Mucosa of stomach (tissue), 1 donor: ENCODE results near the gene NAV3.
"Not testable (repeated sequence)": the region's sequence is repeated elsewhere in the genome, so short reads cannot be mapped to it uniquely, and the experiment has no call there.

Source experiments
- H3K27me3 ChIP-seq: one replicate; pipeline ENCODE4 v1.7.0; 2013; ENCODE audit warnings: mild to moderate bottlenecking, low read length; ENCODE audit not compliant: control insufficient read depth, insufficient read depth
- H3K36me3 ChIP-seq: one replicate; pipeline ENCODE4 v1.7.0; 2013; ENCODE audit warnings: low read length; ENCODE audit not compliant: control insufficient read depth, insufficient read depth
- H3K4me1 ChIP-seq: one replicate; pipeline ENCODE4 v1.7.0; 2013; ENCODE audit warnings: mild to moderate bottlenecking, low read length; ENCODE audit not compliant: control insufficient read depth, insufficient read depth
- H3K4me3 ChIP-seq: one replicate; pipeline ENCODE4 v1.7.0; 2013; ENCODE audit warnings: low read length
- H3K9ac ChIP-seq: one replicate; pipeline ENCODE4 v1.7.0; 2013; ENCODE audit warnings: mild to moderate bottlenecking, low read length, moderate library complexity
- H3K9me3 ChIP-seq: one replicate; pipeline ENCODE4 v1.7.0; 2013; ENCODE audit warnings: mild to moderate bottlenecking, low read length, moderate library complexity; ENCODE audit not compliant: control insufficient read depth
- donor health status: Pancreatic carcinoma.

NAV3 gene

DNA sequence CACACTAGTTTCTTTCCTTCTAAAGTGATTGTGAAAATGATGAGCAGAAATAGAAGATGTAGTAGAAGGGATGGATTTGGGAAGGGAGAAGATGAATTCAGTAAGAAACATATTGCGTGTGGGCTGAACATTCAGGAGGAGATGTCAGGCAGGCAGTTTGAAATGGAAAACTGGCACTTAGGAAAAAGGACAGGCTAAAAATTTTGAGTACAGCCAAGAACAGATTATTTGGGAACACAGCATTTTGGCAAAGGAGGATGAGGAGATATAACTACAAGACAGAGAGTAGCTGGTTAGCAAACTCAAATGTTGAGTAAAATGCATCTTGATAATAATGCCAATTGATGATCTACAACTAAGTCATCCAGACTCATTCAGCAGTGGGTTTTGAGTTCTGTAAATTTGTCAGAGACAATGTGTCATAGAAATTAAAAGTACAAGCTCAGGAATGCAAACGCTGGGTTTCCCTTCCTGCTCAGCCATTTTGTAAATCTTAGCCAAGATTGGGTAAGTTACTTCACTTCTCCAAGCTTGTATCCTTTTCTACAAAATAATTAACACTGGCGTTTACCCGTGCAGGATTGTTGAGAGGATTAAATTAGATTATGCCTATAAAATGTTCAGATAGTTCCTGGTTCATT lies 255.0 kb downstream of the NAV3 start:
- H3K27me3 ChIP-seq, result no peaks in the 10 kb centered on the region
- no peaks in the 10 kb centered on the region for H3K4me1 ChIP-seq
- no peak overlapping the region for H3K4me3 ChIP-seq
- no peaks in the 10 kb centered on the region for H3K36me3 ChIP-seq
- no peaks in the 10 kb centered on the region for H3K9me3 ChIP-seq
- H3K9ac ChIP-seq, result no peak overlapping the region

DNA sequence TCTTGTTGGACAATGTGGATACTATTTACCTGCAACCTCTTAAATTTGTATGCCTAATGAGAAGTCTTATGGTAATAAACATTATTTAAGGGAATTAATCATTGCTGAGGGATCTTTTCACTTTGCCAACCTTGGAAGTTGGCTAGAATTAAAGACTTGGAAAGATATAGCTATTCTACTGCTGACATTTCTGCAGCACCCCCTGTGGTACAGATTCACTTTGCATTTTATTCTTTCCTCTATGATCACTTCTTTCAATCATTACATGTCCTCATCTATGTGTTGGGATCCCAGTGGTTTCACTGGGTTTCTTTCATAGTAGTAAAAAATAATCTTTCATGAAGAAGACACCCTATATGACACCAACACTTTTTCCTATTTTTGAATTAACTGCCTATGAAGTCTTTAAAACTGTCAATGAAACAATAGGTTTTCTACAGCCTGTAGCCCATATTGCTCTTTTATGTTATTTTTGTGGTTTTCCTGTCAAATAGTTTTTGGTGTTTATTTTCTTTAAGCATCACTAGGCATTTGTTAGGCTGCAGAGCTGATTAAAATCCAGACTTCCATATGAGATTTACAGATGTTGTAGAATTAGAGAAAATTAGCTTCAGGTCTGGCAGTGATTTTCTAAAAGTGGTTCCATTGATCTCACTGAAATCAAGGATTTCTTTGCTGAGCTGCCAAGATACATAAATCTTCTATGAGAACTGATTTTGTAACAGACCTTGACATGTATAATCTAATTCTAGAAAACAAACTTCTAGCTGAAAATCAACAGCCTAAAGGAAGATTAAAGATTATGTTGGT lies 256.1 kb downstream of the NAV3 start:
- H3K9me3 ChIP-seq, result no peaks in the 10 kb centered on the region
- H3K27me3 ChIP-seq, result no peaks in the 10 kb centered on the region
- H3K4me3 ChIP-seq, result no peak overlapping the region
- no peak overlapping the region for H3K9ac ChIP-seq
- H3K36me3 ChIP-seq, result no peaks in the 10 kb centered on the region
- no peaks in the 10 kb centered on the region for H3K4me1 ChIP-seq

DNA sequence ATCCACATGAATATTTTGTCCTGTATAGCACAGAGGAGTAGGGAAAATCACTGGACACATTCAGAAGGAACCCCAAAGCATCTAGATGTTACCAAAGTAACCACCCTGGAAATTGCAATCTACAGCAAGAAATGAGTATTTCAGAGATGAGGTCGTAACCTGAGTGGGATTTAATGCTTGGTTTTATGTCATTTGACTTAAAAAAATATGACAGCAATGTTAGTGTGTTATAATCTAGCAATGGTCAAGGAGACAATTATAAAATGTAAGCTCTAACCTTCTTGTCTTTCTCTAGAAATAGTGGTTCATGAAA lies 256.6 kb downstream of the NAV3 start:
- Histone ChIP-seq H3K36me3 (no peaks in the 10 kb centered on the region), H3K9ac (no peak overlapping the region), H3K9me3 (no peaks in the 10 kb centered on the region), H3K4me3 (no peak overlapping the region), H3K4me1 (no peaks in the 10 kb centered on the region), H3K27me3 (no peaks in the 10 kb centered on the region)

DNA sequence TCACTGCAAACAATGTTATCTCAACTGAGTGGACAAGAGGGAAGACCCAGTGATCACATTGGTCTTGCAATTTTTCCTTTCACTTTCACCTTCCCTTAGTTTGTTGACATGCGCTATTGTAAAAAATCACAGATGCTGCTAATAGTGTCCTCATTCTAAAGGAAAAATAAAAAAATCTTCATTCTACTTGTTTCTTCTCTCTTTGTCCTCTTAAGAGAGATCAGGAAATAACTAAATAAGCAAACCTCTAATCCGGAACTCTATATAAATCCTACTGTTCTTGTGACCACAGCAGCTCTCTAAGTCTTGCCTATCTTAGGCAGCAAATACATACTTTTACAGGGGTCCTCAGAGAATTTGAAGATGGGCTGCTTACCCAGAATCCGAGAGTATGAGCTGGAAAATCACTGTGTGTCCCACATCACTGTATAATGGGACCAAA lies 257.7 kb downstream of the NAV3 start:
- Histone ChIP-seq H3K27me3 (no peaks in the 10 kb centered on the region), H3K36me3 (no peaks in the 10 kb centered on the region), H3K4me1 (no peaks in the 10 kb centered on the region), H3K9ac (no peak overlapping the region), H3K9me3 (no peaks in the 10 kb centered on the region), H3K4me3 (no peak overlapping the region)

DNA sequence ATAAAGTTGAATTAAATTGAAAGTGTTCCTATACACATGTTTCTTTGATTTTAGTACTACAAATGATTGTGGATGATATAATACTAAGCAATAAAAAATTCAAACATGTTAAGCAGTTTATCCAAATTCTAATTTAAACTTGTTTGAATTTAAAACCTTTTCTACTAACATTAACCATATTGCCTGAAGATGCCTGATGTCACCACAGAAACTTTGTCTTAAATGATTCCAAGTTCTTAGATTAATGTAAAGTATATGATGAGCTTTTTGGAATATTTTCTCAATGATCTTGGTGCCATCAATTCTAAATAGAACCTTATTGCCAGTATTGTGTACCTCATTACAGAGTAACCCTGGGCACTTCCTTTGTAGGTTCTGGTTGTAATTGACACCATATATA lies 259.6 kb downstream of the NAV3 start:
- Histone ChIP-seq H3K4me3 (no peak overlapping the region), H3K27me3 (no peaks in the 10 kb centered on the region), H3K9me3 (no peaks in the 10 kb centered on the region), H3K9ac (no peak overlapping the region), H3K36me3 (no peaks in the 10 kb centered on the region), H3K4me1 (no peaks in the 10 kb centered on the region)

DNA sequence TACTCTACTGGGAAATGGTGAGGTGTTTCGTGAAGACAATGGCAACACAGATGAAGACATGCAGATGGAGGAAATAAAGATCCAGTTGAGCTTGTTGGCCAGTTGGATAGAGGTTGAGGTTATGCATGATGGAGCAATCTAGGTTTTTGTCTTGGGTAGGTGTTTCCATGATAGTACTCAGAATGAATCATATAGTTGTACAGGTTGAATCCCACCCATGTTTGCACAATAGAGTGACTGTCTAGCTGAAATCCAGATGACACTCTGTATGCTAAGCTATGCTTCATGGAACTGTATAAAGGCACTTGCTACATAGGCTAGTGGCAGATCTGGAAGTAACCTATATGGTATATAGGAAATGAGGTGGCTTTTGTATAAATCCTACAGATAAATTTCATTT lies 264.9 kb downstream of the NAV3 start:
- Histone ChIP-seq H3K9me3 (no peaks in the 10 kb centered on the region), H3K4me1 (no peaks in the 10 kb centered on the region), H3K4me3 (no peak overlapping the region), H3K27me3 (no peaks in the 10 kb centered on the region), H3K36me3 (no peaks in the 10 kb centered on the region), H3K9ac (no peak overlapping the region)

DNA sequence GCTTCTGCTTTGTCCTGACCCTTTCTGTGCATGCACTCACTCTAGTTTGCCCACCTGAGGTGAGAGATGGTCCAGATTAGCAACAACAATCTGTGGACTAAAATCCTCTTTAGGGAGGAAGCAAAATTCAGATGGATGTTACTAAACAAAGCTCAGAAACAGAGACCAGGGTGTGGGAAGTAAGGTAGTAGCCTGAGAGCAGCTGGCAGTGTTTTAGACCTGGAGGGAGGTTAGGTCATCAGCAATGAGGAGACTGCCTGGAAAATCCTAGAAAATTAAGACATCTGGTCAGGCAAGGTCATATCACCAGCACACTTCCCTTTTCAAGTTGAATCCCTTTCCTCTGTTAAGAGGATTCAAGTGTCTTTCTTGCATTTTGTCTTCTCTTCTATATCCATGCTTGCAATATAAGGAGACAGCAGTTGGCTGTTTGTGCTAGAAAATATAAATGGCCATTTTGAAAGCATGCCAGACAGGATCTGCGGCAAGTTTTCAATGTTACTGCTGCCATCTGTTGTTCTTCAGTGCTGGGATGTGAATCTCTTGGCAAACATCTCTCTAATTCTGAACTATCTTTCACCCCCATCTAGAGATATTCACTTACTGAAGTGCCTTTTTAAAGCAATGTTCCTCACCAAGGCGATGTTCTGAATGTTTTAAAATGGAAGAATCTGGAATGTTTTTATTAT lies 266.4 kb downstream of the NAV3 start:
- Histone ChIP-seq H3K4me3 (no peak overlapping the region), H3K9me3 (no peaks in the 10 kb centered on the region), H3K36me3 (no peaks in the 10 kb centered on the region), H3K27me3 (no peaks in the 10 kb centered on the region), H3K9ac (no peak overlapping the region), H3K4me1 (no peaks in the 10 kb centered on the region)

DNA sequence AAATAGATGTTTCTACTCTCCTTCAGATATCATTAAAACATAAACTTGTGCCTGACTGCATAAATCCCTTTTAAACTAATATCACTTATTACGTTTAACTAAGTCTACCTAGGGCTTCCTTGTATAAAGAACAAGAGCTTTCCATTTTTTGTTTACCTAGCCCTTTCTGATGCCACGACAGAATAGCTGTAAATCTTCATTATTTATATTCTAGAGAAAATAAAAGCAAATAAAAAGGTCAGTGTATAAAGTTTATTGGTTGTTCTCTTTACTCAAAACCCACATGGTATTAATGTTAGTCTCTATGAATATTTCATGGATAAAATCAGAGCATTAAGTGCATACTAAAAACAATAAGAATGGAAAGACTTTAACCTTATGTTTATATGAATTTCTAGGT lies 269.1 kb downstream of the NAV3 start:
- Histone ChIP-seq H3K27me3 (no peaks in the 10 kb centered on the region), H3K9ac (no peak overlapping the region), H3K4me1 (no peaks in the 10 kb centered on the region), H3K4me3 (no peak overlapping the region), H3K36me3 (no peaks in the 10 kb centered on the region), H3K9me3 (no peaks in the 10 kb centered on the region)

DNA sequence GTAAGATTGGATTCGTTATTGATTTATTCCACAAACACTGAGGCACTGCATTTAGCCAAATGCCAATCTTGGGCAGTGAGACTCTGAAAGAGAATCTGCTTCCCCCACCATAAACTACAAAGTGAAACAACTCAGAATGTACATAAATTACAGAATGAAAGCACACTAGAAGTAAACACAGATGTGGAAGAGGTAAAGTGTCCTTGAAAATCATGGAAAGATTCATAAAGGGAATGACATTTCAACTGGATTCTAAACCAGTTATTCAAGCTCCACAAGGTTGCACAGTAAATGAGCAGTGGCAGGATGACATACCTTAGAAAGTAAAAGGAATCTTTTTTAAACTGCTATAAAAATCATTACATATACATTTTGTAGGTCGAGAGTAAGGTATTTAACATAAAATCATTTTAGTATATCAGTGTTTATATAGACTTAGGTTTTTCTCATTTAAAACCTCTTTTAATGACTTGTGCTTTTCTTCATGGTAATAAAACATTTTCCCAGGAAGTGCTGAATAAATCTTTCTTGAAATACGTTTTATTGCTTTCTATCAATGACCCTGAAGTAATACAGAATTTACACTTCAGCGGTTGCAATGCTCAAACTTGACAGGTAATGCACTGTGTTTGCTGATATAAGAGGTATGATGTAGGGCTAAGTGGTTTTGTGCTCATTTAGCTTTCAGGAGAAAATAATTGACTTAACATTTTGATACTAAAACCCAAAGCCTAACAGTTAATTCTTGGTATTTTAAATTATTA lies 270.6 kb downstream of the NAV3 start:
- Histone ChIP-seq H3K4me1 (no peaks in the 10 kb centered on the region), H3K9ac (no peak overlapping the region), H3K4me3 (no peak overlapping the region), H3K36me3 (no peaks in the 10 kb centered on the region), H3K27me3 (no peaks in the 10 kb centered on the region), H3K9me3 (no peaks in the 10 kb centered on the region)

DNA sequence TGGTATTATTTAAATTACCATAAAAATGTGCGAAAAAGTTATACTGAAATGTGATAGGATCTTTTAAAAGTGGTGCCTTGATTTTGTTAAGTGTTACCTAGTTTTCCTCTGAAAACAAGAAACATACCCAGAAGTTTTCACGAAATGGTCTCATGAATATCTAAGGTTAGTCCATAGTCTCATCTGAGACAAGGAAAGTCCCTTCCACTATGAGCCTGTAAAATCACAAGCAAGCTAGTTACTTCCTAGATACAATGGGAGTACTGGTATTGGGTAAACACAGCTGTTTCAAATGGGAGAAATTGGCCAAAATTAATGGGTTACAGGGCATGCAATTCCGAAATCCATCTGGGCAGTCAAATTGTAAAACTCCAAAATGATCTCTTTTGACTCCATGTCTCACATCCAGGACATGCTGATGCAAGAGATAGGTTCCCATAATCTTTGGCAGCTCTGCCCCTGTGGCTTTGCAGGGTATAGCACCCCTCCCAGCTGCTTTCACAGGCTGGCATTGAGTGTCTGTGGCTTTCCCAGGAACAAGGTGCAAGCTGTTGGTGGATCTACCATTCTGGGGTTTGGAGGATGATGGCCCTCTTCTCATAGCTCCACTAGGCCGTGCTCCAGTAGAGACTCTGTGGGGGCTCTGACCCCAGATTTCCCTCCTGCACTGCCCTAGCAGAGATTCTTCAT lies 271.4 kb downstream of the NAV3 start:
- H3K36me3 ChIP-seq, result no peaks in the 10 kb centered on the region
- H3K9ac ChIP-seq, result no peak overlapping the region
- H3K4me3 ChIP-seq, result no peak overlapping the region
- H3K4me1 ChIP-seq, result no peaks in the 10 kb centered on the region
- no peaks in the 10 kb centered on the region for H3K27me3 ChIP-seq
- H3K9me3 ChIP-seq, result no peaks in the 10 kb centered on the region

DNA sequence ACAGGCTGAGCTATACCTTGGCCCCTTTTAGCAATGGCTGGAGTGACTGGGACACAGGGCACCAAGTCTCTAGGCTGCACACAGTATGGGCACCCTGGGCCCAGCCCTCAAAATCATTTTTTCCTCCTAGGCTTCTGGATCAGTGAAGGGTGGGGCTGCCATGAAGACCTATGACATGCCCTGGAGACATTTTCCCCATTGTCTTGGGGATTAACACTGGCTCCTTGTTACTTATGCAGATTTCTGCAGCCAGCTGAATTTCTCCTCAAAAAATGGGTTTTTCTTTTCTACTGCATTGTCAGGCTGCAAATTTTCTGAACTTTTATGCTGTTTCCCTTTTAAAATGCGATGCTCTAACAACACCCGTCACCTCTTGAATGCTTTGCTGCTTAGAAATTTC lies 272.1 kb downstream of the NAV3 start:
- not testable (repeated sequence) for H3K9me3 ChIP-seq, H3K4me1 ChIP-seq, H3K9ac ChIP-seq, H3K4me3 ChIP-seq, H3K27me3 ChIP-seq, H3K36me3 ChIP-seq
